ENCODE measurements around the gene BRD4. TPM values are rescaled to one million over a fixed set of nuclear protein-coding genes. Genes with fewer than 3 reads are reported as not detected.
A peak's percentile ranks its signal among the peaks of the same experiment; 100 is the strongest.

BRD4 gene
- total RNA-seq, 2 donors from 2014 or later: 45.6 to 76.0 TPM

DNA sequence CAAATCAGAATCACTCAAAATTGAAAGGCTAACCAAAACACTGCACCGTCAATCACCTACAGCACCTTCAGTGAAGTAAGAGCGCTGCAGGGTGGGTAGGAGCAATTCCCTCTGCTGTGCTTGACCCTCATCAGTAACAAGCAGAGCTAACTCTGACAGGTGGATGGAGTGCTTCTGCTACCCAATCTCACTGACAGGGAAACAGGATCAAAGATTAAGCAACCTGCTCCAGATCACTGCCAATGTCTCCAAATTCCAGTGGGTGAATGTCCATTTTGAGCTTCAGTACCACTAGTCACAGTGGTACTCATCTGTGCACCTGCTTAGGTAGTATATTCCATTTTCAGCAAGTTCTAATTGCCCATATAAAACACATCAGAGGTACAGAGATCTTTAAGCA, 25.2 kb downstream of the BRD4 start:
- H3K4me1 ChIP-seq (replicated peaks): peaks cover 30% of the 10 kb centered on the region
- TF ChIP-seq POLR2A (IDR thresholded peaks at IDR 0.05) (no peak), POLR2AphosphoS5 (IDR thresholded peaks at IDR 0.05) (no peak)
- TF ChIP-seq, protein P1, sequence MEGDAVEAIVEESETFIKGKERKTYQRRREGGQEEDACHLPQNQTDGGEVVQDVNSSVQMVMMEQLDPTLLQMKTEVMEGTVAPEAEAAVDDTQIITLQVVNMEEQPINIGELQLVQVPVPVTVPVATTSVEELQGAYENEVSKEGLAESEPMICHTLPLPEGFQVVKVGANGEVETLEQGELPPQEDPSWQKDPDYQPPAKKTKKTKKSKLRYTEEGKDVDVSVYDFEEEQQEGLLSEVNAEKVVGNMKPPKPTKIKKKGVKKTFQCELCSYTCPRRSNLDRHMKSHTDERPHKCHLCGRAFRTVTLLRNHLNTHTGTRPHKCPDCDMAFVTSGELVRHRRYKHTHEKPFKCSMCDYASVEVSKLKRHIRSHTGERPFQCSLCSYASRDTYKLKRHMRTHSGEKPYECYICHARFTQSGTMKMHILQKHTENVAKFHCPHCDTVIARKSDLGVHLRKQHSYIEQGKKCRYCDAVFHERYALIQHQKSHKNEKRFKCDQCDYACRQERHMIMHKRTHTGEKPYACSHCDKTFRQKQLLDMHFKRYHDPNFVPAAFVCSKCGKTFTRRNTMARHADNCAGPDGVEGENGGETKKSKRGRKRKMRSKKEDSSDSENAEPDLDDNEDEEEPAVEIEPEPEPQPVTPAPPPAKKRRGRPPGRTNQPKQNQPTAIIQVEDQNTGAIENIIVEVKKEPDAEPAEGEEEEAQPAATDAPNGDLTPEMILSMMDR (IDR thresholded peaks at IDR 0.05): no peak
- no peak for DNase-seq (ENCODE audit: low spot score)
- H3K4me3 ChIP-seq: no peak overlapping the region
- 98% methylated on average over 2 of the region's 2 CpGs for WGBS
- no peaks in the 10 kb centered on the region for H3K36me3 ChIP-seq
- no peaks in the 10 kb centered on the region for H3K27me3 ChIP-seq (replicated peaks; ENCODE audit: insufficient read depth)
- no peak overlapping the region for H3K27ac ChIP-seq
- H3K9me3 ChIP-seq: no peaks in the 10 kb centered on the region
- intact Hi-C loops (cut with DNase I): no loop called here

DNA sequence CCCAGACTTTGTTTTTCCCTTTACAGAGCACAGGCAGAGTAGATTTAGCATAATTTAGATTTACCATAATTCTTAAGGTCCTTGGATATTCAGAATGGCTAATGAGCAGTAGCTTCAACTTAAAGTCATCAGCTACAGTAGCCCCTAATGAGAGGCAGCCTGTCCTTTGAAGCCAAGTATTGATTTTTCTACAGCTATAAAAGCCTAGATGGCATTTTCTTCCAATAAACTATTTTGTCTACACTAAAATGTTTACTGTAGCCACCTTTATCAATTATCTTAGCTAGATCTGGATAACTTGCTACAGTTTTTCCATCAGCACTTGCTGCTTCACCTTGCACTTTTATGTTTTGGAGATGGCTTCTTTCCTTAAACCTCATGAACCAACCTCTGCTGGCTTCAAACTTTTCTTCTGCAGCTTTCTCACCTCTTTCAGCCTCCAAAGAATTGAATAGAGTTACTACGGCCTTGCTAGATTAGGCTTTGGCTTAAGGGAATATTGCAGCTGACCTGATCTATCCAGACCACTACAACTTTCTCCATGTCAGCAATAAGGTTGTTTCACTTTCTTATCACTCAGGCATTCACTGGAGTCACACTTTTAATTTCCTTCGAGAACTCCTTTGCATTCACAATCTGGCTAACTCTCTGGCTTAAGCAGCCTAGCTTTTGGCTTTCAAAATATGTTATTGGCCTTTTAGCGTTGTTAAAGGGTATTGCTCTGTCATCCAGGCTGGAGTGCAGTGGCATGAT, 26.6 kb downstream of the BRD4 start:
- Histone ChIP-seq H3K36me3 (no peaks in the 10 kb centered on the region), H3K27ac (no peak overlapping the region), H3K4me1 (replicated peaks) (peaks cover 28% of the 10 kb centered on the region), H3K4me3 (no peak overlapping the region), H3K27me3 (replicated peaks; ENCODE audit: insufficient read depth) (no peaks in the 10 kb centered on the region), H3K9me3 (no peaks in the 10 kb centered on the region)
- TF ChIP-seq, protein P1 (IDR thresholded peaks at IDR 0.05): no peak
- TF ChIP-seq POLR2AphosphoS5 (IDR thresholded peaks at IDR 0.05): no peak
- DNase-seq (ENCODE audit: low spot score): no peak
- intact Hi-C loops (cut with DNase I): no loop called here
- WGBS: 93% methylated on average over 3 of the region's 3 CpGs

DNA sequence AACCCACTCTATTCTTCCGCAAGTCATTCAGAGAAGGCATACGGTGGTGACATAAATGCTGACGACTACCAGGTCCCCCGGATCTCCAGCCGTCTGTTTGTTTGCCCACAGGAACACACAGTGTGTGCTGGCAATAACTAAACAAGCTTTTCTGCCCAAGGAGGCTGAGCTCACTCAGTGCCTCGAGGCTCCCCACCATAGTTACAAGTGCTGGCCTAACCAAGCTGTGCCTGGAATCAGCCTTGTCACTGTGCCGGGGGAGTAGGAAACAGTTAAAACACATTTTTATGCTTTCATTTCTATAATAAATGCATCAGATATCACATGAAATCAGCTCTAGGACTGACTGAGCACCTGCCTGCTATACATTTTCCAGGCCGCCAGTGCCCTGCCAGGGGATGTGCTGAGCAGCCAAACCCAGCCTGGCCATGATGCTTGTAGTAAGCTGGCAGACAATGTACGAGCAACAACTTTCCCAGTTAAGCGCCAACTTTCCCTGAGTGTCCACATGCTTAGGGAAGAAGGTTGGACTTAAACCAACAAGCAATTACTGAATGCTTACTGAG, 28.1 kb downstream of the BRD4 start:
- DNase-seq (ENCODE audit: low spot score): no peak
- intact Hi-C loops (cut with DNase I): no loop called here
- WGBS: 44% methylated on average over 10 of the region's 10 CpGs
- H3K4me1 ChIP-seq (replicated peaks): peaks cover 25% of the 10 kb centered on the region
- peak overlapping the region; percentile 12 to 46 for H3K27ac ChIP-seq
- no peaks in the 10 kb centered on the region for H3K9me3 ChIP-seq
- H3K27me3 ChIP-seq (replicated peaks; ENCODE audit: insufficient read depth): no peaks in the 10 kb centered on the region
- no peak overlapping the region for H3K4me3 ChIP-seq
- H3K36me3 ChIP-seq: no peaks in the 10 kb centered on the region
- TF ChIP-seq POLR2AphosphoS5 (IDR thresholded peaks at IDR 0.05) (no peak), POLR2A (IDR thresholded peaks at IDR 0.05) (no peak)
- TF ChIP-seq, protein P1 (IDR thresholded peaks at IDR 0.05): no peak

DNA sequence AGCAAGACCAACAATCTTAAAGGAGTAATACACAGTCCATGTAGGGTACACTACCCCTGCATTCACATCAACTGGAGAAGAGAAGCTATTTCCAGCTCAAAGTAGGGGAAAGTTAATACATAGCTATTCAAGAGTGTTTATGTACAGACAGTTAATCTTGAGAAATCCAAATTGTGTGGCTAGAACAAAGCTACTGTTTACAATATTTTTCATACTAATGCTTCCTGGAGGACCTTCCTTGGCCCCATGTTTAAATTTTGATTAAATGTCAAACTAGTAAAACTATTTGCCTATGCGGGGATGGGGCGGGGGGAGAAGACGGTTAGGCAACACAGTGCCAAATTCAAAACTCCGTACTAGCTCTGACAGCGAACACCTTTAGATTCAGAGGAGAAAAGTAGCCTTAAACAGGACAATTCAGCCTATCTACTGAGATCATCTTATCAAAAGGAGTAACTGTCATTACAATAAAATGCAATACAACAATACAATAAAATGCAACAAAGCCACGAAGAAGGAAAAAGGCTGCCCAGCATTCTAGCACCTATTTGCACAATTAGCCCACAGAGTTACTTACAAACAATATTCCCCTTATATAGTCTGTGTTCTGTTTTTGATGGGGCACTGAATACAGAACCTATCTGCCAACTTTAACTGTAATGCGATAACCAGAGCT, 29.1 kb downstream of the BRD4 start:
- no peaks in the 10 kb centered on the region for H3K27me3 ChIP-seq (replicated peaks; ENCODE audit: insufficient read depth)
- peaks cover 26% of the 10 kb centered on the region for H3K4me1 ChIP-seq (replicated peaks)
- DNase-seq (ENCODE audit: low spot score): peak; percentile 45
- H3K9me3 ChIP-seq: no peaks in the 10 kb centered on the region
- H3K27ac ChIP-seq: peak overlapping the region in 1 of 2 donors; percentile 46
- TF ChIP-seq POLR2A (IDR thresholded peaks at IDR 0.05): no peak
- TF ChIP-seq, protein P1 (IDR thresholded peaks at IDR 0.05): no peak
- peak; percentile 72 for TF ChIP-seq POLR2AphosphoS5 (IDR thresholded peaks at IDR 0.05)
- intact Hi-C loops (cut with DNase I): no loop called here
- 16% methylated on average over 7 of the region's 7 CpGs for WGBS
- no peaks in the 10 kb centered on the region for H3K36me3 ChIP-seq
- peak overlapping the region in 1 of 2 donors; percentile 3 for H3K4me3 ChIP-seq

Data from prostate gland (tissue), 2 donors.